Common myeloid progenitor, CD34-positive (primary cell): ENCODE results near the gene MYRIP.
A peak's percentile ranks its signal among the peaks of the same experiment; 100 is the strongest.

ENCODE experiments used
- CTCF ChIA-PET: fragments of 350-600 bp; sonication (Branson Sonifier 250); formaldehyde crosslinking; loops from one replicate; lab custom pipeline; 2021; ENCODE audit warnings: antibody characterized with exemption; lab: Charles Lee
- POLR2A ChIA-PET: fragments of 350-600 bp; sonication (Branson Sonifier 250); formaldehyde crosslinking; loops from one replicate; lab custom pipeline; 2021; ENCODE audit warnings: antibody characterized with exemption; lab: Charles Lee
- DNase-seq, 3 donors: peaks; one replicate each; pipeline versions ENCODE4 v3.0.0 to v3.0.0-alpha.2; 2013
- H3K27ac ChIP-seq, 2 experiments: 1 replicate in 1 of 2; 2 replicates in 1 of 2; pipeline ENCODE4 v1.7.0; 2013; ENCODE audit warnings: inconsistent platforms in 2 of 2, low read length in 2 of 2, mild to moderate bottlenecking in 2 of 2, low read depth in 1 of 2, moderate library complexity in 1 of 2; ENCODE audit not compliant: severe bottlenecking in 2 of 2, insufficient read depth in 1 of 2, poor library complexity in 1 of 2
- H3K27me3 ChIP-seq, 5 experiments: replicated peaks in 2 of 5; 1 replicate in 3 of 5; 2 replicates in 2 of 5; pipeline versions ENCODE4 v1.6.1 to v1.7.0; 2013; ENCODE audit warnings: low read length in 4 of 5, mild to moderate bottlenecking in 2 of 5, moderate library complexity in 2 of 5, inconsistent platforms in 1 of 5; ENCODE audit not compliant: insufficient read depth in 5 of 5, control insufficient read depth in 4 of 5
- H3K36me3 ChIP-seq, 4 experiments: 1 replicate in 2 of 4; 2 replicates in 2 of 4; pipeline versions ENCODE4 v1.6.1 to v1.7.0; 2013; ENCODE audit warnings: low read length in 3 of 4, control low read depth in 1 of 4, mild to moderate bottlenecking in 1 of 4; ENCODE audit not compliant: control insufficient read depth in 4 of 4, insufficient read depth in 4 of 4
- H3K4me1 ChIP-seq, 4 experiments: 1 replicate in 3 of 4; 2 replicates in 1 of 4; pipeline versions ENCODE4 v1.6.1 to v1.7.1; 2013; ENCODE audit warnings: low read length in 3 of 4, mild to moderate bottlenecking in 3 of 4, control low read depth in 1 of 4, inconsistent platforms in 1 of 4, moderate library complexity in 1 of 4; ENCODE audit not compliant: control insufficient read depth in 4 of 4, insufficient read depth in 4 of 4; ENCODE audit errors: control extremely low read depth in 1 of 4
- H3K4me3 ChIP-seq, 7 experiments: 1 replicate in 4 of 7; 2 replicates in 3 of 7; pipeline versions ENCODE4 v1.5.1 to v1.7.0; 2013; ENCODE audit warnings: mild to moderate bottlenecking in 7 of 7, low read length in 6 of 7, moderate library complexity in 6 of 7, inconsistent platforms in 2 of 7, low read depth in 2 of 7, control low read depth in 1 of 7; ENCODE audit not compliant: insufficient read depth in 4 of 7, control insufficient read depth in 1 of 7; ENCODE audit errors: extremely low read depth in 1 of 7
- H3K9me3 ChIP-seq, 5 experiments: 1 replicate in 4 of 5; 2 replicates in 1 of 5; pipeline versions ENCODE4 v1.6.1 to v1.7.1; 2013; ENCODE audit warnings: low read length in 4 of 5, mild to moderate bottlenecking in 2 of 5, inconsistent platforms in 1 of 5, low read depth in 1 of 5, moderate library complexity in 1 of 5; ENCODE audit not compliant: control insufficient read depth in 4 of 5, insufficient read depth in 2 of 5; ENCODE audit errors: control extremely low read depth in 1 of 5
- WGBS: methylation state at CpG from one replicate; pipeline ENCODE4 v1.1.5; 2013; ENCODE audit not compliant: insufficient coverage; 5-methylcytosine and 5-hydroxymethylcytosine counted together

Gene MYRIP

DNA sequence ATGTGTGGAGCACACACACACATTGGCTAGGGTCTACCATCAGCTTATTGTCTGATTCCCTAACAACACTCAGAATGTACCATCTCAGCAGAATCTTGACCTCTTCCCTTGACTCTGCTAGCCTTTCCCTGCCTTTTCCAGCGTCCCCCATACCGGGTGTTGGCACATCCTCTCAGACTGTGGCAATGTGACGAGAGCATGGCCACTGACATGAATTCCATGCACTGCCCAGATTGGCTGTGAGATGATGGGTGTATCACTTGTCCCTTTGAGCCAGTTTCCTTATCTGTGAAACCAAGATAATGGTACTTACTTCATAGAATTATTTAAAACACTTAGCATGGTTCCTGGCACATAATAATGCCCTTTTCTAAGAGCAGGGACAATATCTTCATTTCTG, 439.8 kb downstream of the MYRIP start:
- CTCF ChIA-PET: no interaction called here
- Histone ChIP-seq H3K36me3 (no peaks in the 10 kb centered on the region), H3K27ac (no peak overlapping the region), H3K4me1 (no peaks in the 10 kb centered on the region), H3K27me3 (no peaks in the 10 kb centered on the region), H3K9me3 (no peaks in the 10 kb centered on the region), H3K4me3 (no peak overlapping the region)
- DNase-seq: no peak
- no CpG with 5 or more reads among the region's 3 CpGs for WGBS
- POLR2A ChIA-PET: no interaction called here

DNA sequence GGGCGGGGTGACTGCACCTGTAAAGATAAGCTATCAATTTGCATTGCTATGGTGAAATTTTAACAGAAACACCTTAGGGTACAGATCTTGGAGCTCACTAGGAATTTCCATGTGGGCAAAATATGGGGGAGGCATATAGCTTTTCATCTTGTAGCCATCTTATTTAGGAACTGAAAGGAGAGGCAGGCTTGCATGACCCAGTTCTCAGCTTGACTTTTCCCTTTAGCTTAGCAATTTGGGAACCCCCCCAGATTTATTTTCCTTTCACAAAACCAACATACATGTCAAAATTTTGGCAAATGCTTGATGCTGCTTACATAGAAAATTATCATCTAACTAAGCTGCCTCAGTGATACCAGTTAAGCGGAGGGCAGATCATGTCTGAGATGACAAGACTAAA, 445.1 kb downstream of the MYRIP start:
- POLR2A ChIA-PET: no interaction called here
- no peak overlapping the region for H3K27ac ChIP-seq
- H3K27me3 ChIP-seq: no peaks in the 10 kb centered on the region
- 89% methylated on average over 1 of the region's 2 CpGs for WGBS
- no peak for DNase-seq
- no peak overlapping the region for H3K4me3 ChIP-seq
- H3K4me1 ChIP-seq: peaks cover 0 to 14% (median 9%) of the 10 kb centered on the region in 4 experiments
- H3K36me3 ChIP-seq: no peaks in the 10 kb centered on the region
- no peaks in the 10 kb centered on the region for H3K9me3 ChIP-seq
- CTCF ChIA-PET: no interaction called here

DNA sequence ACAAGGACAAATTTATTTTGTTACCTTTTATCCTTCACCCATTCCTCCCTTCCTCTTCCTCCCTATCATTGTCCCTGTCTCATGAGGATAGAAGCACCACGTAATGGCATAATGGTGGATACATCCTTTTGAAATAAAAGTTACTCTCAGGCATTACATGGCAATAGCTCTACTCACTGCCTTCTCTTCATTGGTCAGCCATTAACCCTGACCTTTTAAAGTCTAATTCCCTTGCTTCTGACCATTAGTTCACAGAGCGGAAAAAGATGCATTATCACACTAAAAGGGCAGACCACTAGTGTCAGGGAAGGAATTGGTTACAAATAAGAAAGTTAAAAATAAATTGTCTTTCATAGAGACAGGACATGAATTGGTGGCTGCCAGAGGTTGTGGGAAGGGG, 445.5 kb downstream of the MYRIP start:
- Histone ChIP-seq H3K4me1 (peaks cover 0 to 14% (median 9%) of the 10 kb centered on the region in 4 experiments), H3K27me3 (no peaks in the 10 kb centered on the region), H3K9me3 (no peaks in the 10 kb centered on the region), H3K27ac (no peak overlapping the region), H3K4me3 (peak overlapping the region in 1 of 7 experiments; percentile 14), H3K36me3 (no peaks in the 10 kb centered on the region)
- 67% methylated on average over 1 of the region's 2 CpGs for WGBS
- CTCF ChIA-PET: no interaction called here
- peak in 1 of 3 donors; percentile 3 for DNase-seq
- POLR2A ChIA-PET: no interaction called here

DNA sequence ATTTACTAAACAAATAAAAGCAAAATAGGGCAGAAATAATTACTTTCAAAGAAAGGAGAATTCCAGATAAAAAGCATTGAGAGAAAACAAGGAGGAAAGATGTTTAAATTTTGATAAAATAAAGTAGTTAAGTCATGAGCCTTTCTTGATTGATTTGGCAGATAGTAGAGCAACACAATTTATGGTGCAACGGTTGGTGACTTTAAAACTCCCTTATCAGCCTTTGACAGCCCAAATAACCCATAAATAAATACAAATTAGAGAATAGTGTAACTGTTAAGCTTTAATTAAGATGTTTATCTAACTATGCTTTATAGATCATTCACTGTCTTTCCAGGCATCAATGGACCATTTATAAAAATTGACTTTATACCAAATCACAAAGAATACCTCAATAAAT, 446.1 kb downstream of the MYRIP start:
- Histone ChIP-seq H3K27me3 (no peaks in the 10 kb centered on the region), H3K36me3 (no peaks in the 10 kb centered on the region), H3K4me3 (no peak overlapping the region), H3K4me1 (peaks cover 0 to 14% (median 9%) of the 10 kb centered on the region in 4 experiments), H3K27ac (no peak overlapping the region), H3K9me3 (no peaks in the 10 kb centered on the region)
- DNase-seq: peak in 2 of 3 donors; percentile 12 to 47
- WGBS: no CpG with 5 or more reads among the region's 1 CpG
- ChIA-PET CTCF (no interaction called here), POLR2A (no interaction called here)

DNA sequence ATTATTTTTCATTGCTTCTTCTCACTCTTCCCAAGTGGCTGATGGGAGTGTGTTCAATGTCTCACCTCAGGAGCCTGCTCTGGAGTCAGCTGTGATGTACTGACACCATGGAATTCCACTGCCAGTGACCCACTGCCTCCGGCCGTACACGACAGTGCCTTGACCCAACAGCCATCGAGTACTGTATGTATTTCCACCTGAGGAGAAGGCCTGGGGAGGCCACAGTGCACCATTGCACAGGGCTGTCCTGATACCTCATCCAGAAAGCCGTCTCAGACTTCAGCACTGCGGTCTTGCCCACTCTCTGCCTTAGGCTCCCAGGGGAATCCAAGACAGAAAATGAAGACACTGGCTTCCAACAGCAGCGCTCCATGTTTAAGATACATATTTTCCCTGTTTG, 448.7 kb downstream of the MYRIP start:
- H3K27ac ChIP-seq: no peak overlapping the region
- ChIA-PET POLR2A (no interaction called here), CTCF (interaction anchor here (1.0 kb wide), 1 partner anchor 64 kb away, joined by 3 read pairs; no protein-coding TSS in a partner anchor)
- WGBS: 100% methylated on average over 6 of the region's 7 CpGs
- H3K4me1 ChIP-seq: peaks cover 0 to 14% (median 9%) of the 10 kb centered on the region in 4 experiments
- no peak overlapping the region for H3K4me3 ChIP-seq
- DNase-seq: no peak
- no peaks in the 10 kb centered on the region for H3K27me3 ChIP-seq
- peaks cover 0 to under 1% (median 0%) of the 10 kb centered on the region in 5 experiments for H3K9me3 ChIP-seq
- H3K36me3 ChIP-seq: no peaks in the 10 kb centered on the region

DNA sequence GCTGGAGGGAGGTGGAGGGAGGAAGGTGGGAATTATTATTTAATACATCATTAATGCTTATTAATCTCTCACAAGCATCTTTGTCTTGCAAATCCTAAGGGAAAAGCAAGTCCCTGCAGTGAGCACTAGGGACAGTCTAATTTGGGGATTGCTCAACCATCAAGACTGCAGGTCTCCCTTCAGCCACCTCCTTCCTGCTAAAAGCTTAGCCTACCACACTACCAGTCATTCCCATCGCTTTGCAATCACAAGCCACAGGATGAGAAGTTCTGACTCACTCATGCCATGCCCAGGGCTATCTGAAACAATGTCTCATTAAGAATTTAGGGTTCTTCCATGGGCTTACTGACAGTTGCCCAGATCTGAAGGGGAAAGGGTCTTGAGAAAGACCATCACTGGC, 449.1 kb downstream of the MYRIP start:
- Histone ChIP-seq H3K27me3 (no peaks in the 10 kb centered on the region), H3K4me1 (peaks cover 0 to 14% (median 9%) of the 10 kb centered on the region in 4 experiments), H3K9me3 (peaks cover 0 to 5% (median 0%) of the 10 kb centered on the region in 5 experiments), H3K4me3 (no peak overlapping the region), H3K36me3 (no peaks in the 10 kb centered on the region), H3K27ac (no peak overlapping the region)
- POLR2A ChIA-PET: no interaction called here
- peak in 2 of 3 donors; percentile 29 to 39 for DNase-seq
- CTCF ChIA-PET: no interaction called here
- 50% methylated on average over 1 of the region's 1 CpG for WGBS

DNA sequence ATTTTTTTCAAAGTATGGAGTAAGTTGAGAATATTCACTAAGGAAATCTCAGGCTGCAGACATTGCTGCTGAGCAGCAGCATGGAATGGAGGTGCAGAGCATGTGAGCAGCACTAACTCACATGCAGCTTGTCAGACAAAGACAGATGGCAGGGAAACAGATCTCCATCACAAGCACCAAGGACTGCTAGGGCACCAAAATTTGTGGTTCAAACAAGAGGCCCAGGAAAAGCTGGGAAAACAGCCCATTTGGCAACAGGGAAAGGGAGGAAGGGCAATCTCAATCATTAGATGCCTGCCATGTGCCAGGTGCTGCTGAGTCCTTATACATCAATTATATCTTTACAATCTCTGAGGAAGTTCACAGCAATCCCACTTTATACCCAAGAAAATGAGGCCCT, 452.9 kb downstream of the MYRIP start:
- Histone ChIP-seq H3K27ac (no peak overlapping the region), H3K4me1 (peaks cover 0 to 7% (median 2%) of the 10 kb centered on the region in 4 experiments), H3K9me3 (peaks cover 0 to 5% (median 0%) of the 10 kb centered on the region in 5 experiments), H3K36me3 (no peaks in the 10 kb centered on the region), H3K4me3 (no peak overlapping the region), H3K27me3 (no peaks in the 10 kb centered on the region)
- ChIA-PET POLR2A (no interaction called here), CTCF (no interaction called here)
- DNase-seq: no peak
